Glutamatergic neuron (in vitro differentiated cells): ENCODE measurements around the gene KIF5A. TPM values are rescaled to one million over a fixed set of nuclear protein-coding genes. Genes with fewer than 3 reads are reported as not detected.
A peak's percentile ranks its signal among the peaks of the same experiment; 100 is the strongest.

Experiments used
- DNase-seq: peaks from one replicate; pipeline ENCODE4 v3.0.0; 2022
- H3K27ac Mint-ChIP-seq: one replicate; pipeline ENCODE4 v1.8.0; 2020; ENCODE audit warnings: mild to moderate bottlenecking, mixed read lengths, inconsistent platforms; ENCODE audit not compliant: unreplicated experiment
- H3K27me3 Mint-ChIP-seq: one replicate; pipeline ENCODE4 v1.8.0; 2020; ENCODE audit warnings: mild to moderate bottlenecking, moderate library complexity, mixed read lengths, inconsistent platforms; ENCODE audit not compliant: unreplicated experiment
- H3K36me3 Mint-ChIP-seq: one replicate; pipeline ENCODE4 v1.8.0; 2020; ENCODE audit warnings: mild to moderate bottlenecking, mixed read lengths, inconsistent platforms; ENCODE audit not compliant: unreplicated experiment
- H3K4me1 Mint-ChIP-seq: one replicate; pipeline ENCODE4 v1.8.0; 2020; ENCODE audit warnings: mild to moderate bottlenecking, low read depth, mixed read lengths, inconsistent platforms; ENCODE audit not compliant: unreplicated experiment
- H3K4me3 Mint-ChIP-seq: one replicate; pipeline ENCODE4 v1.8.0; 2020; ENCODE audit warnings: mild to moderate bottlenecking, mixed read lengths, inconsistent platforms; ENCODE audit not compliant: unreplicated experiment
- H3K9me3 Mint-ChIP-seq: one replicate; pipeline ENCODE4 v1.8.0; 2020; ENCODE audit warnings: mild to moderate bottlenecking, moderate library complexity, mixed read lengths, inconsistent platforms; ENCODE audit not compliant: unreplicated experiment
- CTCF ChIP-seq: fragments of 200-600 bp; sonication (generic); IDR thresholded peaks from one replicate; pipeline ENCODE4 v1.5.0; 2021; ENCODE audit not compliant: partially characterized antibody, unreplicated experiment
- microRNA-seq: library from miRNA; unstranded; fragments of <30 nt; microRNA quantifications from one replicate; pipeline ENCODE4, GENCODE V29; 2020; ENCODE audit not compliant: unreplicated experiment
- total RNA-seq: library from RNA; stranded (reverse); fragmentation: NEBNext Ultra II Directional; extraction: Animal tissue kit (Norgen Biotek cat#: 25700); gene quantifications from one replicate; pipeline ENCODE4 v1.2.1, GENCODE V29; 2021; ENCODE audit not compliant: unreplicated experiment

Gene KIF5A
- total RNA-seq, 1 donor from 2014 or later = 314 TPM

DNA sequence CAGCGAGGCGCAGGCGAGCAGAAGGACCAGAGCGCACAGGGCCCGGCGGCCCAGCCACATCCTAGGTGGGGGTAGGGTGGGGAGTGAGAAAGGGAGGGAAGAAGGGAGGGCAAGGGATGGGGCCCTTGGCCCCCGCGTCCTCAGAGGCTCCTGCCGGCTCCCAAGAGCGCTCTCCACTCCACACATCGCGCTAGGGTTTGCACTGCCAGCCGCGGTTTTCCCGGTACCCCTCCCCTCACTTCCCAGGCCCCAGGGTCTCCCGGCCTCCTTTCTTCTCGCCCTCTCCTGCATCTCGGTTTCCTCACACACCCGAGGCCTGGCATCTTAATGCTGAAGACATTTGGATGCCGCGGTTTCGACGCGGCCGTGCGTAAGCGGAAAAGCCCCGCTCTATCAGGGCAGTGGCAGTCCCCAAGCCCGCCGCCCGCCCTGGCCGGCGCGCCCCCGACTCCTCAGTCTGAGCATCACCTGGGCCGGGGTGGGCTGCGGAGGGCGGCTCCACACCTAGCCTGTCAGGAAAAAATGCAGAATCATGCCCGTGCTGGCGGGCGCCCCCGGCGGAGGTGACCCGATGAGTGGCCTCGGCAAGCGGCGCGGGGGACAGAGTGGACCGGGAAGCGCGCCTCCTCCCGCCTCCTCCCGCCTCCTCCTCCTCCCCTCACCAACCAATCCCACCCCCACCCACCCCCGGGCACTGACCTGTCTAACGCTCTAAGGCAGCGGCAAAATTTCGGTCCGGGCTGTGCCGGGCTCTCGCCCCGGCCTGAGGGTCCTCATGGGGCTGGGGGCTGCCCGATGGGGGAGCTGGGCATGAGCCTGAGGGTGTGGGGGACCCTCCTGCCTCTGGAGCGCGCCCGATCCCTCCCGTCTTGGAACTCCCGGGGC lies 82.5 kb downstream of the KIF5A start:
- H3K4me1 Mint-ChIP-seq = peaks cover 11% of the 10 kb centered on the region
- H3K27me3 Mint-ChIP-seq = peaks cover 36% of the 10 kb centered on the region
- peaks cover 5% of the 10 kb centered on the region for H3K36me3 Mint-ChIP-seq
- H3K9me3 Mint-ChIP-seq = peaks cover 9% of the 10 kb centered on the region
- H3K27ac Mint-ChIP-seq = no peak overlapping the region
- peak overlapping the region; percentile 93 for H3K4me3 Mint-ChIP-seq
- no peak for TF ChIP-seq CTCF
- peak; percentile 72 for DNase-seq

DNA sequence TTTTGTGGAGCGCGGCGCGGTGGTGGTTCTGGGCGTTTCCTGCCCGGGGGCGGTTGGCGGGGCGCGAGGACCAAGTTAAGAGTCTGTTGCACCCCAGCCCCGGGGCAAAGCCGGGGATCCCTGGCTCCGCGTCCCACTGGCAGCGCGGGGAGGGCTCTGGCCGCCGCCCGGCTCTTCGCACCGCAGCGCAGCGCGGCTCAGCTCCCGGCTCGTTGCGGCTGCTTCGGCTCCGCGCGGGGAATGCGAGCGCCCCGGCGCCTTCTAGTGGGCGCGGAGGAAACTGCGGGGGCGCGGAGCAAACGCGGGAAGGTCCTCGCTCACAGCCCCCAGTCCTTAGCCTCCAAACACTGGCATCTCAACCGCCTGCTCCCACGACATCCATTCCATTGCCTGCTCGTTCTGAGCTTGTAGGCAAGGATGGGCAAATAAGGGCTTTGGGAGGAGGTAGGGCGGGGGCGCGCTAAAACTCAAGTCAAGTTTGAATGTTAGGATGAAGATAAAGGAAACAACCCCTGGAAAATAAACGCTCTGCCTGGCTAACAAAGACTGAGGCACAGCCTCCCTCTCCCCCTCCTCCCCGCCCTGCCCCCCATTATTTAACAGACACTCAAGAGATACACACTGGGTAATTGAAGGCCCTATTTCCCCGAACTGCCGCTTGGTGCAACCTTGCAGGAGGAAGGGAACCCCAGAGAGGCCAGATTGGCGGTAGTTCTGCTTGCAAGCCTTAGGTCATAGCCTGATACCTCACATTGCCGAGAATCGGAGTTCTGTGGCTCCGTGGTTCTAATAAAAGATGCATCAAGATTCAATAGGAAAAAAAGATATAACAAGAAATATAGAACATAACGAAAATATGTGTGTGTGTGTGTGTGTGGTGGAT lies 83.4 kb downstream of the KIF5A start, which contains the start of gene B4GALNT1:
Gene B4GALNT1, minus strand, starts transcription at position 244 of the 883 bp plus-strand sequence. CDS start 1,069 bp downstream, outside the sequence.
- Mint-ChIP-seq H3K4me3 (peak within 1 kb of the TSS; percentile 91), H3K4me1 (peaks cover 10% of the 10 kb centered on the region), H3K36me3 (peaks cover 5% of the 10 kb centered on the region), H3K9me3 (peaks cover 9% of the 10 kb centered on the region), H3K27me3 (peaks cover 32% of the 10 kb centered on the region), H3K27ac (no peak within 1 kb of the TSS)
- peak; percentile 87 for DNase-seq
- peak; percentile 86 for TF ChIP-seq CTCF

Small RNA genes lying within 50 kb of the gene (microRNA-seq; reads per million reads assigned to microRNA genes)
- gene MIR616 = 4.1 reads per million, percentile 28 among the genes with 10 or more reads in this experiment
- gene MIR6758 = 9.2 reads per million, percentile 46 among the genes with 10 or more reads in this experiment

Other genes with a start within 250 kb of the KIF5A start
- gene R3HDM2, start 119.0 kb upstream of the KIF5A start, total RNA-seq = 106 TPM
- not detected for gene INHBC, start 115.3 kb upstream of the KIF5A start, total RNA-seq
- 18.0 TPM for gene INHBE, start 94.7 kb upstream of the KIF5A start, total RNA-seq
- 2.3 TPM for gene GLI1, start 90.3 kb upstream of the KIF5A start, total RNA-seq
- 52.0 TPM for gene ARHGAP9, start 70.2 kb upstream of the KIF5A start, total RNA-seq
- gene MARS1, start 62.0 kb upstream of the KIF5A start, total RNA-seq = 870 TPM
- gene DDIT3, start 29.5 kb upstream of the KIF5A start, total RNA-seq = 70.9 TPM
- 108 TPM for gene MBD6, start 27.2 kb upstream of the KIF5A start, total RNA-seq
- 484 TPM for gene DCTN2, start 2.9 kb upstream of the KIF5A start, total RNA-seq
- gene PIP4K2C, start 41.1 kb downstream of the KIF5A start, total RNA-seq = 27.5 TPM
- gene DTX3, start 54.8 kb downstream of the KIF5A start, total RNA-seq = 99.6 TPM
- gene ARHGEF25, start 61.4 kb downstream of the KIF5A start, total RNA-seq = 80.2 TPM
- 83.9 TPM for gene B4GALNT1, start 83.2 kb downstream of the KIF5A start, total RNA-seq
- gene OS9, start 144.1 kb downstream of the KIF5A start, total RNA-seq = 225 TPM
- gene AGAP2, start 188.7 kb downstream of the KIF5A start, total RNA-seq = 45.5 TPM
- 27.2 TPM for gene TSPAN31, start 195.0 kb downstream of the KIF5A start, total RNA-seq
- gene CDK4, start 202.3 kb downstream of the KIF5A start, total RNA-seq = 123 TPM
- gene MARCHF9, start 205.1 kb downstream of the KIF5A start, total RNA-seq = 26.7 TPM
- gene CYP27B1, start 217.0 kb downstream of the KIF5A start, total RNA-seq = 1.7 TPM
- 9.1 TPM for gene METTL1, start 222.1 kb downstream of the KIF5A start, total RNA-seq
- 3.3 TPM for gene EEF1AKMT3, start 222.6 kb downstream of the KIF5A start, total RNA-seq
- 35.7 TPM for gene TSFM, start 232.7 kb downstream of the KIF5A start, total RNA-seq